Stomach (tissue), 9 donors: ENCODE measurements around the gene FUS. TPM values are rescaled to one million over a fixed set of nuclear protein-coding genes. Genes with fewer than 3 reads are reported as not detected.

ENCODE experiments used
- DNase-seq, 2 donors: peaks; one replicate each; pipeline versions ENCODE4 v3.0.0 to v3.0.0-alpha.2; 2013 to 2019
- H3K27ac ChIP-seq, 5 donors: fragments of 200-600 bp in 4 of 5; sonication (generic) in 4 of 5; one replicate each; pipeline ENCODE4 v1.5.1; 2013 to 2019; ENCODE audit warnings: mild to moderate bottlenecking in 1 of 5, moderate library complexity in 1 of 5
- H3K27me3 ChIP-seq, 3 donors: fragments of 200-600 bp; sonication (generic); one replicate each; pipeline ENCODE4 v1.5.1; 2017 to 2019; ENCODE audit warnings: mixed run types in 1 of 3
- H3K36me3 ChIP-seq, 4 donors: fragments of 200-600 bp; sonication (generic); 1 replicate in 3 of 4; 2 replicates in 1 of 4; pipeline ENCODE4 v1.5.1; 2016 to 2019
- H3K4me1 ChIP-seq, 4 donors: fragments of 200-600 bp; sonication (generic); one replicate each; pipeline ENCODE4 v1.5.1; 2016 to 2019
- H3K4me3 ChIP-seq, 4 donors: fragments of 200-600 bp; sonication (generic) in 3 of 4; one replicate each; pipeline ENCODE4 v1.5.1; 2016 to 2019; ENCODE audit warnings: mild to moderate bottlenecking in 1 of 4
- H3K9me3 ChIP-seq, 4 donors: fragments of 200-600 bp; sonication (generic); one replicate each; pipeline ENCODE4 v1.5.1; 2016 to 2019
- CTCF ChIP-seq, 7 experiments: fragments of 450-650 bp in 4 of 7; fragments of 200-600 bp in 3 of 7; sonication (generic) in 3 of 7; IDR thresholded peaks; one replicate each; pipeline ENCODE4 v1.5.1; 2016 to 2019; ENCODE audit warnings: antibody characterized with exemption in 7 of 7, control low read depth in 2 of 7, mild to moderate bottlenecking in 1 of 7
- EP300 ChIP-seq: sonication (generic); formaldehyde crosslinking; IDR thresholded peaks from one replicate; pipeline ENCODE4 v1.6.1; 2017; ENCODE audit warnings: antibody characterized with exemption
- POLR2A ChIP-seq, 4 donors: fragments of 450-650 bp; IDR thresholded peaks; one replicate each; pipeline ENCODE4 v1.6.1; 2016; ENCODE audit warnings: antibody characterized with exemption in 4 of 4, control low read depth in 2 of 4, mild to moderate bottlenecking in 1 of 4, moderate library complexity in 1 of 4
- POLR2AphosphoS5 ChIP-seq, 3 donors: sonication (generic); formaldehyde crosslinking; IDR thresholded peaks; one replicate each; pipeline ENCODE4 v1.6.1; 2016; ENCODE audit warnings: antibody characterized with exemption in 3 of 3
- WGBS, 5 donors: extraction: QIAGEN DNeasy Blood & Tissue Kit in 3 of 5; methylation state at CpG; one replicate each; pipeline versions ENCODE4 v1.1.5 to v1.1.7; 2013 to 2018; 5-methylcytosine and 5-hydroxymethylcytosine counted together
- intact Hi-C: fragments of 100-400 bp; cut with DNase I; formaldehyde crosslinking; loops from one replicate; pipeline ENCODE4 v1.15.1; 2023; ENCODE audit warnings: low total_unique reads
- polyA plus RNA-seq, 3 donors: library from polyadenylated mRNA; stranded (reverse); fragments of 200-250 nt; gene quantifications; one replicate each; pipeline ENCODE4 v1.2.3, GENCODE V29; 2013
- total RNA-seq, 5 donors: library from RNA; depleted of rRNA; stranded (reverse); fragments of >200 nt; gene quantifications; one replicate each; pipeline versions ENCODE4 v1.1.0 to v1.2.3, GENCODE V29; 2014 to 2016
- donor health status: healthy with polysubstance abuse.
- donor health status: Bipolar disorder and iron deficiency.
- donor health status: healthy.

Gene FUS
- total and polyA plus RNA-seq, 8 donors: 41.1 to 175 (median 122) TPM

- Histone ChIP-seq H3K36me3 (no peaks in the 10 kb centered on the region), H3K4me1 (peaks cover 25 to 30% (median 28%) of the 10 kb centered on the region in 4 donors), H3K9me3 (no peaks in the 10 kb centered on the region), H3K27me3 (peaks cover 4 to 78% (median 47%) of the 10 kb centered on the region in 3 donors), H3K27ac (no peak overlapping the region), H3K4me3 (peak overlapping the region; percentile 39 to 61 (median 46))
- DNase-seq: peak; percentile 64 to 79
- intact Hi-C loops: no loop called here
- WGBS, 5 donors: 1 to 4% (median 1%) methylated on average over 27 to 63 of the region's 63 CpGs
- TF ChIP-seq CTCF (IDR thresholded peaks at IDR 0.05) (no peak), POLR2AphosphoS5 (IDR thresholded peaks at IDR 0.05) (no peak), EP300 (no peak), POLR2A (IDR thresholded peaks at IDR 0.05) (no peak)
Measured at GRCh38 chr16:31215287-31216162, 35.6 kb downstream of the FUS start.

GRCh38 chr16:31216422-31217135 lies 36.6 kb downstream of the FUS start, which contains the start of gene PYDC1:
Gene PYDC1, minus strand, starts transcription at chr16:31217135. Its CDS starts 107 bp downstream, at chr16:31217028.
- Histone ChIP-seq H3K27ac (no peak within 1 kb of the TSS), H3K36me3 (no peaks in the 10 kb centered on the region), H3K9me3 (no peaks in the 10 kb centered on the region), H3K27me3 (peaks cover 4 to 89% (median 47%) of the 10 kb centered on the region in 3 donors), H3K4me1 (peaks cover 25 to 30% (median 28%) of the 10 kb centered on the region in 4 donors), H3K4me3 (peak within 1 kb of the TSS in 3 of 4 donors; percentile 39 to 61 (median 50))
- intact Hi-C loops: no loop called here
- 4 to 6% (median 6%) methylated on average over 29 to 52 of the region's 52 CpGs for WGBS, 5 donors
- no peak for TF ChIP-seq POLR2A (IDR thresholded peaks at IDR 0.05)
- TF ChIP-seq POLR2AphosphoS5 (IDR thresholded peaks at IDR 0.05): no peak
- TF ChIP-seq EP300: no peak
- TF ChIP-seq CTCF (IDR thresholded peaks at IDR 0.05): no peak
- DNase-seq: peak in 1 of 2 donors; percentile 27

- H3K4me3 ChIP-seq: peak overlapping the region in 2 of 4 donors; percentile 50 to 61
- no peak for TF ChIP-seq POLR2A (IDR thresholded peaks at IDR 0.05)
- no peak for TF ChIP-seq POLR2AphosphoS5 (IDR thresholded peaks at IDR 0.05)
- TF ChIP-seq EP300: no peak
- no peak for TF ChIP-seq CTCF (IDR thresholded peaks at IDR 0.05)
- intact Hi-C loops: no loop called here
- no peak for DNase-seq
- no peak overlapping the region for H3K27ac ChIP-seq
- 11 to 34% (median 17%) methylated on average over 4 of the region's 4 CpGs for WGBS, 5 donors
- H3K27me3 ChIP-seq: peaks cover 4 to 94% (median 47%) of the 10 kb centered on the region in 3 donors
- H3K4me1 ChIP-seq: peaks cover 25 to 30% (median 28%) of the 10 kb centered on the region in 4 donors
- no peaks in the 10 kb centered on the region for H3K36me3 ChIP-seq
- no peaks in the 10 kb centered on the region for H3K9me3 ChIP-seq
Measured at GRCh38 chr16:31217136-31217530, 37.2 kb downstream of the FUS start.

- no peak for TF ChIP-seq CTCF (IDR thresholded peaks at IDR 0.05)
- Histone ChIP-seq H3K9me3 (no peaks in the 10 kb centered on the region), H3K4me1 (peaks cover 25 to 30% (median 28%) of the 10 kb centered on the region in 4 donors), H3K27ac (no peak overlapping the region), H3K27me3 (peaks cover 4 to 79% (median 41%) of the 10 kb centered on the region in 3 donors), H3K4me3 (no peak overlapping the region), H3K36me3 (no peaks in the 10 kb centered on the region)
- DNase-seq: no peak
- WGBS, 5 donors: 83 to 91% (median 87%) methylated on average over 14 to 15 of the region's 15 CpGs
- intact Hi-C loops: no loop called here
Measured at GRCh38 chr16:31219154-31219741, 39.3 kb downstream of the FUS start.
